Neural cell (in vitro differentiated cells): Measurements from ENCODE around the gene INPP5A. TPM values are rescaled to one million over a fixed set of nuclear protein-coding genes. Genes with fewer than 3 reads are reported as not detected.

ENCODE experiments used
- H2AFZ ChIP-seq: fragments of 200-600, 300-800 bp; sonication (generic), shearing (Covaris generic); 2 replicates; pipeline ENCODE4 v1.6.0; 2014; ENCODE audit warnings: low read depth, mild to moderate bottlenecking, antibody characterized with exemption, low read length, moderate library complexity
- H3F3A ChIP-seq: fragments of 200-600 bp; shearing (Covaris generic); 2 replicates; pipeline ENCODE4 v1.6.1; 2016; ENCODE audit warnings: mild to moderate bottlenecking, moderate library complexity, mixed read lengths, antibody characterized with exemption, low read length; ENCODE audit not compliant: insufficient read depth, poor library complexity, severe bottlenecking
- H3K27ac ChIP-seq: fragments of 200-600, 300-800 bp; sonication (generic), shearing (Covaris generic); 2 replicates; pipeline ENCODE4 v1.5.1; 2014; ENCODE audit warnings: mild to moderate bottlenecking, low read length, moderate library complexity
- H3K27me3 ChIP-seq: fragments of 300-800, 200-600 bp; sonication (generic), shearing (Covaris generic); 2 replicates; pipeline ENCODE4 v1.6.0; 2014; ENCODE audit warnings: mild to moderate bottlenecking, low read depth, low read length, moderate library complexity; ENCODE audit not compliant: insufficient read depth
- H3K36me3 ChIP-seq: fragments of 300-800, 200-600 bp; sonication (generic), shearing (Covaris generic); 2 replicates; pipeline ENCODE4 v1.5.1; 2014; ENCODE audit warnings: mild to moderate bottlenecking, antibody characterized with exemption, low read length, moderate library complexity; ENCODE audit not compliant: insufficient read depth
- H3K4me2 ChIP-seq: fragments of 300-800, 200-600 bp; sonication (generic), shearing (Covaris generic); 2 replicates; pipeline ENCODE4 v1.6.0; 2014; ENCODE audit warnings: mild to moderate bottlenecking, low read length
- H3K4me3 ChIP-seq: fragments of 300-800, 200-600 bp; sonication (generic), shearing (Covaris generic); 2 replicates; pipeline ENCODE4 v1.5.1; 2014; ENCODE audit warnings: mild to moderate bottlenecking, low read length, moderate library complexity
- H3K79me2 ChIP-seq: fragments of 200-600 bp; shearing (Covaris generic); replicated peaks from 2 replicates; pipeline ENCODE4 v1.6.0; 2014; ENCODE audit warnings: mild to moderate bottlenecking, low read length, moderate library complexity; ENCODE audit not compliant: insufficient read depth
- H3K9ac ChIP-seq: fragments of 300-800, 200-600 bp; sonication (generic), shearing (Covaris generic); 2 replicates; pipeline ENCODE4 v1.6.1; 2016; ENCODE audit warnings: mild to moderate bottlenecking, low read length, mixed read lengths
- H3K9me2 ChIP-seq: fragments of 200-600 bp; shearing (Covaris generic); 2 replicates; pipeline ENCODE4 v1.6.1; 2016; ENCODE audit warnings: mild to moderate bottlenecking, low read length, mixed read lengths; ENCODE audit not compliant: insufficient read depth
- H3K9me3 ChIP-seq: fragments of 200-600, 300-800 bp; sonication (generic), shearing (Covaris generic); 2 replicates; pipeline ENCODE4 v1.6.1; 2016; ENCODE audit warnings: mild to moderate bottlenecking, mixed run types, low read length, moderate library complexity, mixed read lengths
- H4K20me1 ChIP-seq: fragments of 200-600 bp; shearing (Covaris generic); 2 replicates; pipeline ENCODE4 v1.6.1; 2016; ENCODE audit warnings: mild to moderate bottlenecking, mixed run types; ENCODE audit not compliant: insufficient read depth
- CTCF ChIP-seq: fragments of 450-650 bp; IDR thresholded peaks from 2 replicates; pipeline ENCODE4 v1.5.1; 2014; ENCODE audit warnings: antibody characterized with exemption, mild to moderate bottlenecking, moderate library complexity; ENCODE audit not compliant: poor library complexity, severe bottlenecking
- EP300 ChIP-seq: fragments of 450-650 bp; conservative IDR thresholded peaks from 2 replicates; pipeline ENCODE4 v1.6.1; 2014; ENCODE audit warnings: antibody characterized with exemption, mild to moderate bottlenecking, moderate library complexity; ENCODE audit not compliant: poor library complexity, severe bottlenecking
- EZH2 ChIP-seq: fragments of 200-600, 300-800 bp; shearing (Covaris generic), sonication (generic); IDR thresholded peaks from 2 replicates; pipeline ENCODE4 v1.6.1; 2014; ENCODE audit warnings: antibody characterized with exemption, low read length, borderline replicate concordance, mild to moderate bottlenecking; ENCODE audit not compliant: insufficient read depth, poor library complexity, severe bottlenecking
- MXI1 ChIP-seq: fragments of 450-650 bp; conservative IDR thresholded peaks from 2 replicates; pipeline ENCODE4 v1.6.1; 2014; ENCODE audit warnings: antibody characterized with exemption, mild to moderate bottlenecking; ENCODE audit not compliant: poor library complexity, severe bottlenecking
- POLR2AphosphoS5 ChIP-seq: IDR thresholded peaks from 2 replicates; pipeline ENCODE4 v1.6.1; 2012
- RAD21 ChIP-seq: fragments of 450-650 bp; conservative IDR thresholded peaks from 2 replicates; pipeline ENCODE4 v1.6.1; 2014; ENCODE audit warnings: antibody characterized with exemption, mild to moderate bottlenecking, moderate library complexity
- REST ChIP-seq: IDR thresholded peaks from 2 replicates; pipeline ENCODE4 v1.6.1; 2012; ENCODE audit warnings: borderline replicate concordance
- SMC3 ChIP-seq: fragments of 450-650 bp; conservative IDR thresholded peaks from 2 replicates; pipeline ENCODE4 v1.6.1; 2014; ENCODE audit warnings: antibody characterized with exemption, mild to moderate bottlenecking, moderate library complexity; ENCODE audit not compliant: poor library complexity
- TAF1 ChIP-seq: IDR thresholded peaks from 2 replicates; pipeline ENCODE4 v1.6.1; 2012; ENCODE audit warnings: low read depth
- polyA plus RNA-seq: library from polyadenylated mRNA; depleted of rRNA; stranded (reverse); fragments of >200 nt; gene quantifications from 2 replicates; pipeline ENCODE4 v1.2.3, GENCODE V29; 2014

Gene INPP5A
- polyA plus RNA-seq, 1 donor from 2014 or later, result 48.8 TPM

GRCh38 chr10:132521041-132521465, 16.5 kb upstream of the INPP5A start:
- Histone ChIP-seq H3K4me2 (no peak overlapping the region), H3K36me3 (no peaks in the 10 kb centered on the region), H3F3A (no peaks in the 10 kb centered on the region), H3K79me2 (no peaks in the 10 kb centered on the region), H2AFZ (no peak overlapping the region), H3K27ac (no peak overlapping the region), H3K9me3 (no peaks in the 10 kb centered on the region), H3K9me2 (no peaks in the 10 kb centered on the region), H3K27me3 (no peaks in the 10 kb centered on the region), H4K20me1 (no peaks in the 10 kb centered on the region), H3K4me3 (no peak overlapping the region), H3K9ac (no peak overlapping the region)
- TF ChIP-seq EZH2 (no peak), POLR2AphosphoS5 (no peak), RAD21 (no peak), TAF1 (no peak), SMC3 (no peak), MXI1 (no peak), REST (no peak), EP300 (no peak), CTCF (no peak)

- Histone ChIP-seq H3K9me2 (no peaks in the 10 kb centered on the region), H3F3A (no peaks in the 10 kb centered on the region), H4K20me1 (no peaks in the 10 kb centered on the region), H2AFZ (no peak overlapping the region), H3K36me3 (no peaks in the 10 kb centered on the region), H3K27ac (no peak overlapping the region), H3K27me3 (no peaks in the 10 kb centered on the region), H3K4me3 (no peak overlapping the region), H3K9me3 (no peaks in the 10 kb centered on the region), H3K4me2 (no peak overlapping the region), H3K9ac (no peak overlapping the region), H3K79me2 (no peaks in the 10 kb centered on the region)
- TF ChIP-seq REST, result no peak
- TF ChIP-seq POLR2AphosphoS5, result no peak
- no peak for TF ChIP-seq SMC3
- no peak for TF ChIP-seq EZH2
- no peak for TF ChIP-seq CTCF
Measured at GRCh38 chr10:132521466-132522102, 16.0 kb upstream of the INPP5A start.
